ENCODE measurements around the gene PRR20C. TPM values are rescaled to one million over a fixed set of nuclear protein-coding genes. Genes with fewer than 3 reads are reported as not detected.

Gene PRR20C
- total RNA-seq, 1 experiment from 2014 or later: not detected

GRCh38 chr13:57191667-57192066, 37.8 kb downstream of the PRR20C start:
- ChIA-PET POLR2A (no interaction called here), CTCF (no interaction called here)
- Mint-ChIP-seq H3K36me3 (no peaks in the 10 kb centered on the region), H3K27ac (no peak overlapping the region), H3K9me3 (no peaks in the 10 kb centered on the region), H3K4me1 (peaks cover 5% of the 10 kb centered on the region), H3K27me3 (ENCODE audit: low read depth) (no peaks in the 10 kb centered on the region), H3K4me3 (no peak overlapping the region)
- ATAC-seq: no peak
- TF ChIP-seq KAT7 (CRISPR knock-in tag; IDR thresholded peaks at IDR 0.05; ENCODE audit: borderline replicate concordance) (no peak), NR2C2 (CRISPR knock-in tag; IDR thresholded peaks at IDR 0.05) (no peak), ZNF138 (CRISPR knock-in tag; conservative IDR thresholded peaks at IDR 0.05) (no peak), TEAD4 (CRISPR knock-in tag; IDR thresholded peaks at IDR 0.05) (no peak), ZNF317 (CRISPR knock-in tag; IDR thresholded peaks at IDR 0.05; ENCODE audit: borderline replicate concordance, low read depth) (no peak)
- TF ChIP-seq, protein P1, sequence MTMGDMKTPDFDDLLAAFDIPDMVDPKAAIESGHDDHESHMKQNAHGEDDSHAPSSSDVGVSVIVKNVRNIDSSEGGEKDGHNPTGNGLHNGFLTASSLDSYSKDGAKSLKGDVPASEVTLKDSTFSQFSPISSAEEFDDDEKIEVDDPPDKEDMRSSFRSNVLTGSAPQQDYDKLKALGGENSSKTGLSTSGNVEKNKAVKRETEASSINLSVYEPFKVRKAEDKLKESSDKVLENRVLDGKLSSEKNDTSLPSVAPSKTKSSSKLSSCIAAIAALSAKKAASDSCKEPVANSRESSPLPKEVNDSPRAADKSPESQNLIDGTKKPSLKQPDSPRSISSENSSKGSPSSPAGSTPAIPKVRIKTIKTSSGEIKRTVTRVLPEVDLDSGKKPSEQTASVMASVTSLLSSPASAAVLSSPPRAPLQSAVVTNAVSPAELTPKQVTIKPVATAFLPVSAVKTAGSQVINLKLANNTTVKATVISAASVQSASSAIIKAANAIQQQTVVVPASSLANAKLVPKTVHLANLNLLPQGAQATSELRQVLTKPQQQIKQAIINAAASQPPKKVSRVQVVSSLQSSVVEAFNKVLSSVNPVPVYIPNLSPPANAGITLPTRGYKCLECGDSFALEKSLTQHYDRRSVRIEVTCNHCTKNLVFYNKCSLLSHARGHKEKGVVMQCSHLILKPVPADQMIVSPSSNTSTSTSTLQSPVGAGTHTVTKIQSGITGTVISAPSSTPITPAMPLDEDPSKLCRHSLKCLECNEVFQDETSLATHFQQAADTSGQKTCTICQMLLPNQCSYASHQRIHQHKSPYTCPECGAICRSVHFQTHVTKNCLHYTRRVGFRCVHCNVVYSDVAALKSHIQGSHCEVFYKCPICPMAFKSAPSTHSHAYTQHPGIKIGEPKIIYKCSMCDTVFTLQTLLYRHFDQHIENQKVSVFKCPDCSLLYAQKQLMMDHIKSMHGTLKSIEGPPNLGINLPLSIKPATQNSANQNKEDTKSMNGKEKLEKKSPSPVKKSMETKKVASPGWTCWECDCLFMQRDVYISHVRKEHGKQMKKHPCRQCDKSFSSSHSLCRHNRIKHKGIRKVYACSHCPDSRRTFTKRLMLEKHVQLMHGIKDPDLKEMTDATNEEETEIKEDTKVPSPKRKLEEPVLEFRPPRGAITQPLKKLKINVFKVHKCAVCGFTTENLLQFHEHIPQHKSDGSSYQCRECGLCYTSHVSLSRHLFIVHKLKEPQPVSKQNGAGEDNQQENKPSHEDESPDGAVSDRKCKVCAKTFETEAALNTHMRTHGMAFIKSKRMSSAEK (CRISPR knock-in tag; IDR thresholded peaks at IDR 0.05; ENCODE audit: borderline replicate concordance): no peak
- TF ChIP-seq, protein P2, sequence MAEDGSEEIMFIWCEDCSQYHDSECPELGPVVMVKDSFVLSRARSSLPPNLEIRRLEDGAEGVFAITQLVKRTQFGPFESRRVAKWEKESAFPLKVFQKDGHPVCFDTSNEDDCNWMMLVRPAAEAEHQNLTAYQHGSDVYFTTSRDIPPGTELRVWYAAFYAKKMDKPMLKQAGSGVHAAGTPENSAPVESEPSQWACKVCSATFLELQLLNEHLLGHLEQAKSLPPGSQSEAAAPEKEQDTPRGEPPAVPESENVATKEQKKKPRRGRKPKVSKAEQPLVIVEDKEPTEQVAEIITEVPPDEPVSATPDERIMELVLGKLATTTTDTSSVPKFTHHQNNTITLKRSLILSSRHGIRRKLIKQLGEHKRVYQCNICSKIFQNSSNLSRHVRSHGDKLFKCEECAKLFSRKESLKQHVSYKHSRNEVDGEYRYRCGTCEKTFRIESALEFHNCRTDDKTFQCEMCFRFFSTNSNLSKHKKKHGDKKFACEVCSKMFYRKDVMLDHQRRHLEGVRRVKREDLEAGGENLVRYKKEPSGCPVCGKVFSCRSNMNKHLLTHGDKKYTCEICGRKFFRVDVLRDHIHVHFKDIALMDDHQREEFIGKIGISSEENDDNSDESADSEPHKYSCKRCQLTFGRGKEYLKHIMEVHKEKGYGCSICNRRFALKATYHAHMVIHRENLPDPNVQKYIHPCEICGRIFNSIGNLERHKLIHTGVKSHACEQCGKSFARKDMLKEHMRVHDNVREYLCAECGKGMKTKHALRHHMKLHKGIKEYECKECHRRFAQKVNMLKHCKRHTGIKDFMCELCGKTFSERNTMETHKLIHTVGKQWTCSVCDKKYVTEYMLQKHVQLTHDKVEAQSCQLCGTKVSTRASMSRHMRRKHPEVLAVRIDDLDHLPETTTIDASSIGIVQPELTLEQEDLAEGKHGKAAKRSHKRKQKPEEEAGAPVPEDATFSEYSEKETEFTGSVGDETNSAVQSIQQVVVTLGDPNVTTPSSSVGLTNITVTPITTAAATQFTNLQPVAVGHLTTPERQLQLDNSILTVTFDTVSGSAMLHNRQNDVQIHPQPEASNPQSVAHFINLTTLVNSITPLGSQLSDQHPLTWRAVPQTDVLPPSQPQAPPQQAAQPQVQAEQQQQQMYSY (CRISPR knock-in tag; IDR thresholded peaks at IDR 0.05): no peak
- DNase-seq (ENCODE audit: low spot score): no peak

Other genes with a start within 250 kb of the PRR20C start
- gene PRR20A, start 13.1 kb upstream of the PRR20C start, total RNA-seq (2021): not detected in 3 replicates
- not detected in 3 replicates for gene PRR20B, start 6.6 kb upstream of the PRR20C start, total RNA-seq (2021)
- not detected in 3 replicates for gene PRR20D, start 6.6 kb downstream of the PRR20C start, total RNA-seq (2021)
- gene PRR20E, start 13.1 kb downstream of the PRR20C start, total RNA-seq (2021): not detected in 3 replicates